ENCODE data around the gene LPCAT1.

GRCh38 chr5:1506242-1507013, 17.3 kb downstream of the LPCAT1 start:
- no peak for TF ChIP-seq POLR2A (IDR thresholded peaks at IDR 0.05; ENCODE audit: low read length)
- no peak for TF ChIP-seq GATA1 (IDR thresholded peaks at IDR 0.05; ENCODE audit: low read depth, low read length)
